ENCODE results near the gene NKX2-4.

DNA sequence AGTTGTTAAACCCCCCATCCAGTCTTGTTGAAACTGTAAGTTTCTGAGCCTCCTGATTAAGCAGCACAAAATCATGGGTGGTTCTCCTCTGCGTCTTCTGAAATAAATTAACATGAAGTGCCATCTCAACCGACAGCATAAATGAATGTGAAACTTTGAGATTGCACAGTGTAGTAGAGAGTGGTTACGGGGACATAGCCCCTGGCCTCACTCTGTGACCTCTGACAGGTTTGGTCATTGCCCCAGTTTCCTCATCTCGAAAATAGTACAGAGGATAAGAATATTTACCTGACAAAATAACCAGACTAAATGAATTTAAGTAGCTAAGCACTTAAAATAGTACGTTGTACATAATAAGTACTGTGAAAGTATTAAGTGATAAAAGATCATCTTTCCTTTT, 19.1 kb downstream of the NKX2-4 start:
- TF ChIP-seq, protein P1, sequence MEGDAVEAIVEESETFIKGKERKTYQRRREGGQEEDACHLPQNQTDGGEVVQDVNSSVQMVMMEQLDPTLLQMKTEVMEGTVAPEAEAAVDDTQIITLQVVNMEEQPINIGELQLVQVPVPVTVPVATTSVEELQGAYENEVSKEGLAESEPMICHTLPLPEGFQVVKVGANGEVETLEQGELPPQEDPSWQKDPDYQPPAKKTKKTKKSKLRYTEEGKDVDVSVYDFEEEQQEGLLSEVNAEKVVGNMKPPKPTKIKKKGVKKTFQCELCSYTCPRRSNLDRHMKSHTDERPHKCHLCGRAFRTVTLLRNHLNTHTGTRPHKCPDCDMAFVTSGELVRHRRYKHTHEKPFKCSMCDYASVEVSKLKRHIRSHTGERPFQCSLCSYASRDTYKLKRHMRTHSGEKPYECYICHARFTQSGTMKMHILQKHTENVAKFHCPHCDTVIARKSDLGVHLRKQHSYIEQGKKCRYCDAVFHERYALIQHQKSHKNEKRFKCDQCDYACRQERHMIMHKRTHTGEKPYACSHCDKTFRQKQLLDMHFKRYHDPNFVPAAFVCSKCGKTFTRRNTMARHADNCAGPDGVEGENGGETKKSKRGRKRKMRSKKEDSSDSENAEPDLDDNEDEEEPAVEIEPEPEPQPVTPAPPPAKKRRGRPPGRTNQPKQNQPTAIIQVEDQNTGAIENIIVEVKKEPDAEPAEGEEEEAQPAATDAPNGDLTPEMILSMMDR (IDR thresholded peaks at IDR 0.05; ENCODE audit: low read length): no peak
- no peak for TF ChIP-seq EZH2 (IDR thresholded peaks at IDR 0.05; ENCODE audit: borderline replicate concordance, low read length)
